ENCODE measurements around the gene UBE3A. TPM values are rescaled to one million over a fixed set of nuclear protein-coding genes. Genes with fewer than 3 reads are reported as not detected.

Gene UBE3A
- total RNA-seq (2014; rRNA removed; shearing (Covaris generic); ENCODE audit: low replicate concordance), result 85.0 and 121 TPM in 2 replicates

- Histone ChIP-seq H3K79me2 (ENCODE audit: low read length) (peaks cover 53% of the 10 kb centered on the region), H3K9ac (ENCODE audit: low read length) (peak within 1 kb of the TSS; percentile 99), H3K27me3 (ENCODE audit: low read length) (no peaks in the 10 kb centered on the region), H3K4me2 (ENCODE audit: low read depth, low read length, poor library complexity, severe bottlenecking) (peak within 1 kb of the TSS; percentile 98), H2AFZ (ENCODE audit: low read length) (peak within 1 kb of the TSS; percentile 97), H4K20me1 (ENCODE audit: insufficient read depth, low read depth, low read length) (peaks cover 14% of the 10 kb centered on the region), H3K9me3 (ENCODE audit: low read length) (peaks cover 16% of the 10 kb centered on the region), H3K9me2 (replicated peaks; ENCODE audit: insufficient read depth, low read length) (no peaks in the 10 kb centered on the region), H3K27ac (ENCODE audit: low read length) (peak within 1 kb of the TSS; percentile 83), H3K36me3 (ENCODE audit: insufficient read depth, low read length) (peaks cover 38% of the 10 kb centered on the region), H3K4me3 (ENCODE audit: low read length) (peak within 1 kb of the TSS; percentile 95), H3K4me1 (ENCODE audit: low read length) (peaks cover 27% of the 10 kb centered on the region)
- DNase-seq, result peak; percentile 97
These were observed at the start of gene UBE3A for GRCh38 chr15:25438601-25439368. TSS of gene UBE3A (minus strand) at chr15:25439024. CDS start at chr15:25409107, 29,917 bp downstream.

DNA sequence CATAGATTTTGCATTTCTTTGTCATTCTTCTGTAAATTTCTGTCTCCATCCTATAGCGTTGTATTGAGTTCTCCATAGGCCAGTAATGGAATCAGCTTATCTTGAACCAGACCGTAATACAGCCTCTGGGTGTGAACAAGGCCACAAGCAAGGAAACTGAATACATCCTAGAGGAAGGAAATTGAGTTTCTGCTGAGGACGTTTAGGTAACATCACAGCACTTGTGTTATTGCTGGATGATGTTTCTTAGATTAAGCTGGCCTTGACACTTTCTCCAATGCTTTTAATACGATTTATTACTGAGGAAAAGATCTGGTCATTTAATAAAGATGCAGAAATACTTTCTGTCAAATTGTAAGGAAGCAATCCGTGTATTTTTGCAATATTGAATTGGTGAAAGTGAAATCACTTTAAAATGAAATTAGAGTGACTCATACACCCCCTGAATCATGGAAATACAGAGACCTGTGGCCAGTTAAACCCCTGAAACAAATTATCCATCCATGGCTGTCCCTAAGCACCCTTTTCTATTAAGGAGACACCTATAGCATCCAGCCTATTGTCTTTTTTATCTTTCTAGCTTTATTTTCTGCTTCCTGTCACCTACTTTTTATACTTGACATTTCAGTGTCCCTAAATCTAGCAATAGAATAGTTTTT is 48.5 kb upstream of the UBE3A start:
- Histone ChIP-seq H4K20me1 (ENCODE audit: insufficient read depth, low read depth, low read length) (no peaks in the 10 kb centered on the region), H3K36me3 (ENCODE audit: insufficient read depth, low read length) (no peaks in the 10 kb centered on the region), H3K27ac (ENCODE audit: low read length) (no peak overlapping the region), H3K9me2 (replicated peaks; ENCODE audit: insufficient read depth, low read length) (no peaks in the 10 kb centered on the region; the same call in 1 of the 2 replicates), H3K27me3 (ENCODE audit: low read length) (no peaks in the 10 kb centered on the region), H3K4me3 (ENCODE audit: low read length) (no peak overlapping the region), H3K4me2 (ENCODE audit: low read depth, low read length, poor library complexity, severe bottlenecking) (no peak overlapping the region), H3K4me1 (ENCODE audit: low read length) (no peaks in the 10 kb centered on the region), H3K9me3 (ENCODE audit: low read length) (peaks cover 15% of the 10 kb centered on the region; the same call in 1 of the 2 replicates), H3K79me2 (ENCODE audit: low read length) (no peaks in the 10 kb centered on the region), H2AFZ (ENCODE audit: low read length) (no peak overlapping the region), H3K9ac (ENCODE audit: low read length) (no peak overlapping the region)
- DNase-seq, result no peak

GRCh38 chr15:25486051-25486450 is 47.2 kb upstream of the UBE3A start:
- H3K27ac ChIP-seq (ENCODE audit: low read length), result no peak overlapping the region
- no peaks in the 10 kb centered on the region for H4K20me1 ChIP-seq (ENCODE audit: insufficient read depth, low read depth, low read length)
- H3K79me2 ChIP-seq (ENCODE audit: low read length), result no peaks in the 10 kb centered on the region
- no peak overlapping the region for H3K4me2 ChIP-seq (ENCODE audit: low read depth, low read length, poor library complexity, severe bottlenecking)
- H3K4me1 ChIP-seq (ENCODE audit: low read length), result no peaks in the 10 kb centered on the region
- no peaks in the 10 kb centered on the region; the same call in 1 of the 2 replicates for H3K9me2 ChIP-seq (replicated peaks; ENCODE audit: insufficient read depth, low read length)
- no peak overlapping the region for H3K9ac ChIP-seq (ENCODE audit: low read length)
- no peak for DNase-seq
- H2AFZ ChIP-seq (ENCODE audit: low read length), result no peak overlapping the region
- H3K27me3 ChIP-seq (ENCODE audit: low read length), result no peaks in the 10 kb centered on the region
- H3K9me3 ChIP-seq (ENCODE audit: low read length), result peaks cover 12% of the 10 kb centered on the region; the same call in 1 of the 2 replicates
- H3K4me3 ChIP-seq (ENCODE audit: low read length), result no peak overlapping the region
- H3K36me3 ChIP-seq (ENCODE audit: insufficient read depth, low read length), result no peaks in the 10 kb centered on the region

DNA sequence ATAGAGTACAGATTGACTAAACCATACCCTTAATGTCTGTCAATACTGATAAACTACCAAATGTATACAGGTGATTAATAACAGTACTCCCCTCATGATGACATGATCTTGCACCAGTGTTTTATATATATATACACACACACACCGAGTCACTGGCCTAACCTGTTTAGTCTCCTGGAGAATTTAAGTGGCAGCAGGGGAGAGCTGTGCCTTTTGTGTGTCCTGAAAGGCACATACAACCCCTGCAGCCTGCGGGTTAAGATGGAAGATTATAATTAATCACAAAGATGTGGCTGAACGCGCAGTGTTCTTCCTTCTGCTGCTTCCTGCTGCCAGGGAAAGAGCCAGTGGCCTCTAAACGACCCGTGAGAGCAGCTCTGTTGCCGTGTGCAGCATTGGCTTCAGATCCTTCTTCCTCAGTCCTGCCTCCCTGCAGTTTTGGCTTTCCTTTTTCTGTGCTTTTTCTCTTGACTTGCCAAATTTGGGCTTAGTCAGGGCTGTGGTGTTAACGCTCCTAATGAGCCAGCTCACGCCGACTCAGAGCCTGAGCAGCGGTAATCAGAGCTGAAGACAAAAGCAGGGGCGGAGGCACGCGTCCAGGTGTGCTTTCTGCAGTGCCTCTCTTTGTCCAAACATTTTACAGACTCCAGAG is 42.5 kb upstream of the UBE3A start:
- no peak overlapping the region for H2AFZ ChIP-seq (ENCODE audit: low read length)
- no peaks in the 10 kb centered on the region for H3K9me2 ChIP-seq (replicated peaks; ENCODE audit: insufficient read depth, low read length)
- H3K36me3 ChIP-seq (ENCODE audit: insufficient read depth, low read length), result no peaks in the 10 kb centered on the region
- H3K4me3 ChIP-seq (ENCODE audit: low read length), result no peak overlapping the region
- no peaks in the 10 kb centered on the region for H3K79me2 ChIP-seq (ENCODE audit: low read length)
- no peaks in the 10 kb centered on the region for H4K20me1 ChIP-seq (ENCODE audit: insufficient read depth, low read depth, low read length)
- H3K4me2 ChIP-seq (ENCODE audit: low read depth, low read length, poor library complexity, severe bottlenecking), result no peak overlapping the region
- DNase-seq, result no peak
- no peak overlapping the region for H3K9ac ChIP-seq (ENCODE audit: low read length)
- no peaks in the 10 kb centered on the region for H3K4me1 ChIP-seq (ENCODE audit: low read length)
- H3K27ac ChIP-seq (ENCODE audit: low read length), result no peak overlapping the region
- peaks cover 3% of the 10 kb centered on the region; the same call in 1 of the 2 replicates for H3K9me3 ChIP-seq (ENCODE audit: low read length)
- no peaks in the 10 kb centered on the region for H3K27me3 ChIP-seq (ENCODE audit: low read length)

DNA sequence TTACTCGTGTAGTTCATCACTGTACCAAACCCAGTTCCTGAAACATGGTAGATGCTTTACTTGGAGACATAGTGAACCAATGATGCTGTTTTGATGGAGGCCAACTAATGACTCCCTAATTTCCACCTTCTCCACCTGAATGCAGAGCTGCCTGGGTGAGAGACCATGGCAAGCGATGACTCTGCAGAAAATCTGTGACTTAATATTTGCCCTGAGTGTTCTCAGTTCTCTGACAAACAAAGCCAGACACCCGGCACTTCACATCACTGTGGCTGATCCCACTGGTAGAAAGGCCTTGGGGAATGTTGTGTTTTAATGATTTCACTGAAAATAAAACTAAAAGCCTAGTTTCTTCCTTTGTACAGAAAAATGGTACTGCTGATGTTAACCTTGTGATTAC is 39.5 kb upstream of the UBE3A start:
- Histone ChIP-seq H3K27me3 (ENCODE audit: low read length) (no peaks in the 10 kb centered on the region), H3K36me3 (ENCODE audit: insufficient read depth, low read length) (no peaks in the 10 kb centered on the region), H2AFZ (ENCODE audit: low read length) (no peak overlapping the region), H4K20me1 (ENCODE audit: insufficient read depth, low read depth, low read length) (no peaks in the 10 kb centered on the region), H3K27ac (ENCODE audit: low read length) (no peak overlapping the region), H3K9me2 (replicated peaks; ENCODE audit: insufficient read depth, low read length) (no peaks in the 10 kb centered on the region), H3K4me1 (ENCODE audit: low read length) (no peaks in the 10 kb centered on the region), H3K79me2 (ENCODE audit: low read length) (no peaks in the 10 kb centered on the region), H3K9ac (ENCODE audit: low read length) (no peak overlapping the region), H3K4me2 (ENCODE audit: low read depth, low read length, poor library complexity, severe bottlenecking) (no peak overlapping the region), H3K4me3 (ENCODE audit: low read length) (no peak overlapping the region), H3K9me3 (ENCODE audit: low read length) (no peaks in the 10 kb centered on the region; the same call in 1 of the 2 replicates)
- DNase-seq, result no peak

DNA sequence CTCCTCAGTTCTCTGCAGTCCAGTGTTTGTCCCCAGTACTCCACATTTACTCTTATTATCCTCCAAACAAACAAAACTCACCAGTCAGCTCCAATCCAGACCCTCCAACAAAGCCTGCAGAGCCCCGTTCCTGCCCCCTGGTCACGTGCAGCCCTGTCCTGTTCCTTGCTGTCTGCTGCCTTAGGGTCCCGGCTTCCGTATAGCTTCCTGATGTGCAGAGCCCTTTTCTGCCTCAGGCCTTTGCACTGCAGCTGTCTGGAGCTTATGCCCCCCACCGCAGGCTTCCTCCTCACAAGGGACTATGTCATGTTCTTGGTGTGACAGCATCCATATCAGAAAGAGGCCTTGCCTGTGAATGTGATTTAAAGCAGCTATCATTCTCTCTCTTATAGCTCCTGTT is 39.0 kb upstream of the UBE3A start:
- Histone ChIP-seq H3K9me2 (replicated peaks; ENCODE audit: insufficient read depth, low read length) (no peaks in the 10 kb centered on the region), H3K4me1 (ENCODE audit: low read length) (no peaks in the 10 kb centered on the region), H3K9me3 (ENCODE audit: low read length) (no peaks in the 10 kb centered on the region; the same call in 1 of the 2 replicates), H3K27me3 (ENCODE audit: low read length) (no peaks in the 10 kb centered on the region), H3K9ac (ENCODE audit: low read length) (no peak overlapping the region), H3K27ac (ENCODE audit: low read length) (no peak overlapping the region), H3K4me3 (ENCODE audit: low read length) (no peak overlapping the region), H3K79me2 (ENCODE audit: low read length) (no peaks in the 10 kb centered on the region), H3K36me3 (ENCODE audit: insufficient read depth, low read length) (no peaks in the 10 kb centered on the region), H4K20me1 (ENCODE audit: insufficient read depth, low read depth, low read length) (no peaks in the 10 kb centered on the region), H2AFZ (ENCODE audit: low read length) (no peak overlapping the region), H3K4me2 (ENCODE audit: low read depth, low read length, poor library complexity, severe bottlenecking) (no peak overlapping the region)
- DNase-seq, result no peak

DNA sequence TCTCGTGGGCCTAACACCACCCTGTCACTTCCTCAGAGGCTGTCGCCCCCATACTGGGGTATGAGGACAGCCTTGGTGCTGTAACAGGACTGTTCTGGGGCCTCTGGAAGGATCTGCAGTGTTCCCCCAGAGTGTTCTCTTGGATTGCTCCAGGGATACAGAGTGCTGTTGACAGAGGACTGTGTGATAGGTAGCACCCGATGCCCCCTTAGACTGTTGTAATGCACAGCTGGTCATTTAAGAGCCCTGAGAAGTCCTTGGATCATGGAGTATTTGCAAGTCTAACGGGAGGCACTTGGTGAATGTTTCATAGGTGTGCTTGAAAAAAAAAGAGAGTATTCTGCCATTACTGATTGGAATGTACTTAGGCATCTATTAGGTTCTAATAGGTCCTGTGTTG is 35.4 kb upstream of the UBE3A start:
- H3K4me1 ChIP-seq (ENCODE audit: low read length), result no peaks in the 10 kb centered on the region
- H3K4me2 ChIP-seq (ENCODE audit: low read depth, low read length, poor library complexity, severe bottlenecking), result no peak overlapping the region
- H2AFZ ChIP-seq (ENCODE audit: low read length), result no peak overlapping the region
- no peaks in the 10 kb centered on the region for H3K27me3 ChIP-seq (ENCODE audit: low read length)
- H3K79me2 ChIP-seq (ENCODE audit: low read length), result no peaks in the 10 kb centered on the region
- no peak for DNase-seq
- H3K36me3 ChIP-seq (ENCODE audit: insufficient read depth, low read length), result no peaks in the 10 kb centered on the region
- H3K9me3 ChIP-seq (ENCODE audit: low read length), result peaks cover 2% of the 10 kb centered on the region; the same call in 1 of the 2 replicates
- H3K4me3 ChIP-seq (ENCODE audit: low read length), result no peak overlapping the region
- H3K27ac ChIP-seq (ENCODE audit: low read length), result no peak overlapping the region
- H4K20me1 ChIP-seq (ENCODE audit: insufficient read depth, low read depth, low read length), result no peaks in the 10 kb centered on the region
- H3K9ac ChIP-seq (ENCODE audit: low read length), result no peak overlapping the region
- H3K9me2 ChIP-seq (replicated peaks; ENCODE audit: insufficient read depth, low read length), result no peaks in the 10 kb centered on the region

DNA sequence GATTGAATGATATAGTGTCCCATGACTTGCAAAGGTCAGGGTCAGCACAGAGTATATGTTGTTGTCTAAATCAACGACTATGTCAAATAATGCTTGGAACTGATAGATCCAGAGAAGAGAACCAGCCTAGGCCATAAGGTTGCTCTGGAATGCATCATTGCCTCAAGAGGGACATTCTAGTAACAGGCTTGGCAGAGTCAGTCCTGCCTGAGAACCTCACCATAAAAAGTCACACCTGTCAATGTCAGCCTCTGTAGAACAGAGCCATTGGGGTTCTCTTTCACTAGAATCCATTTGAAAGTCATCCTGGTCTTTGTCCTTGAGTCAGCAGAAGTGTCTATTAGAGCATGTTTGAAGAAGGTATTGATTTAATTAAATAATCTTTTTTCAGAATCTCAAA is 31.4 kb upstream of the UBE3A start:
- H3K27ac ChIP-seq (ENCODE audit: low read length), result no peak overlapping the region
- H3K9ac ChIP-seq (ENCODE audit: low read length), result no peak overlapping the region
- H2AFZ ChIP-seq (ENCODE audit: low read length), result no peak overlapping the region
- no peaks in the 10 kb centered on the region for H3K27me3 ChIP-seq (ENCODE audit: low read length)
- no peaks in the 10 kb centered on the region for H3K9me2 ChIP-seq (replicated peaks; ENCODE audit: insufficient read depth, low read length)
- peaks cover 2% of the 10 kb centered on the region; the same call in 1 of the 2 replicates for H3K9me3 ChIP-seq (ENCODE audit: low read length)
- H3K4me2 ChIP-seq (ENCODE audit: low read depth, low read length, poor library complexity, severe bottlenecking), result no peak overlapping the region
- no peaks in the 10 kb centered on the region for H3K79me2 ChIP-seq (ENCODE audit: low read length)
- H3K36me3 ChIP-seq (ENCODE audit: insufficient read depth, low read length), result no peaks in the 10 kb centered on the region
- H3K4me3 ChIP-seq (ENCODE audit: low read length), result no peak overlapping the region
- H4K20me1 ChIP-seq (ENCODE audit: insufficient read depth, low read depth, low read length), result no peaks in the 10 kb centered on the region
- no peaks in the 10 kb centered on the region for H3K4me1 ChIP-seq (ENCODE audit: low read length)
- no peak for DNase-seq
